ENCODE results near the gene TGFBR3L. TPM values are rescaled to one million over a fixed set of nuclear protein-coding genes. Genes with fewer than 3 reads are reported as not detected.

The TGFBR3L gene
- total RNA-seq, 1 experiment from 2014 or later = 9.8 TPM

DNA sequence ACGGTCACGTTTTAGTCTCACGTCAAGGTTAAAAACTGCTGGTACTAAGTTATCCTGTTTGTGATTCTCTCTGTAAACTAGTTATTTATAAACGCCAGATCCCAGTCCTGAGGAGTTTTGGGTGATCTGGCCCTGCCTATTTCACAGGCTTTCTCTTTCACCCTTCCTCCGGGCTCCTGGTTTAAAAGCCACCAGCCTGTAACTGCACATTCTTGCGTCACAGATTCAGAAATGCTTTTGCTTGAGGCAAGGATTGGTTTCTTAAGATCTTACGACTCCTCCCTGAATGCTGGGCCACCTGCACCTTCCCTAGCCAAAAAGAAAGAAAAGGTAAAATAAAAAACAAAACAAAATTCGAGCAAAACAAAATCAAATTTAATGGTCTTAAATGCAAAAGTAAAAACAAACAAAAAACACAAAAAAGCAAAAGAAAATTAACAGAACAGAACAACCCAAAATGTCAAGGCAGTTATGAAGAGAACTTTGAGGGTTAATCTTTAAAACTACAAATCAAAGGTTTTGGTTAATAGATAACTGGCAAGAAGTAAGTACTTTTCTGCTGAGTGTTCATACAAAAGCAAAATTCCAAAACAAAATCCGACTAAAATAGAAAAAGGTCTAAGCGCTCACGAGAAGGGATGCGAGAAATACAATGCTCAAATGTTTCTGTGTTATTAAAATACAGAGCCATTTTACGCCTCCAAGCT is 47.4 kb downstream of the TGFBR3L start:
- Mint-ChIP-seq H3K36me3 (ENCODE audit: insufficient read depth, unreplicated experiment) (peaks cover 75% of the 10 kb centered on the region), H3K27me3 (ENCODE audit: insufficient read depth, unreplicated experiment) (no peaks in the 10 kb centered on the region), H3K9me3 (ENCODE audit: unreplicated experiment) (no peaks in the 10 kb centered on the region), H3K4me1 (ENCODE audit: low read depth, unreplicated experiment) (peaks cover 8% of the 10 kb centered on the region), H3K4me3 (ENCODE audit: unreplicated experiment) (no peak overlapping the region), H3K27ac (ENCODE audit: unreplicated experiment) (peak overlapping the region; percentile 32)
- no peak for DNase-seq
- Histone ChIP-seq H3K4me1 (0 out of 2 replicates have a peak, but pooled peaks cover 10% of the 10 kb centered on the region), H3K9me3 (no peaks in the 10 kb centered on the region), H3K4me3 (ENCODE audit: low read depth, low read length) (no peak overlapping the region), H3K36me3 (ENCODE audit: control insufficient read depth, insufficient read depth, low read length) (no peaks in the 10 kb centered on the region; the same call in none of the 2 replicates), H3K27me3 (replicated peaks; ENCODE audit: control insufficient read depth, insufficient read depth, low read length) (no peaks in the 10 kb centered on the region)
- TF ChIP-seq, protein P1, sequence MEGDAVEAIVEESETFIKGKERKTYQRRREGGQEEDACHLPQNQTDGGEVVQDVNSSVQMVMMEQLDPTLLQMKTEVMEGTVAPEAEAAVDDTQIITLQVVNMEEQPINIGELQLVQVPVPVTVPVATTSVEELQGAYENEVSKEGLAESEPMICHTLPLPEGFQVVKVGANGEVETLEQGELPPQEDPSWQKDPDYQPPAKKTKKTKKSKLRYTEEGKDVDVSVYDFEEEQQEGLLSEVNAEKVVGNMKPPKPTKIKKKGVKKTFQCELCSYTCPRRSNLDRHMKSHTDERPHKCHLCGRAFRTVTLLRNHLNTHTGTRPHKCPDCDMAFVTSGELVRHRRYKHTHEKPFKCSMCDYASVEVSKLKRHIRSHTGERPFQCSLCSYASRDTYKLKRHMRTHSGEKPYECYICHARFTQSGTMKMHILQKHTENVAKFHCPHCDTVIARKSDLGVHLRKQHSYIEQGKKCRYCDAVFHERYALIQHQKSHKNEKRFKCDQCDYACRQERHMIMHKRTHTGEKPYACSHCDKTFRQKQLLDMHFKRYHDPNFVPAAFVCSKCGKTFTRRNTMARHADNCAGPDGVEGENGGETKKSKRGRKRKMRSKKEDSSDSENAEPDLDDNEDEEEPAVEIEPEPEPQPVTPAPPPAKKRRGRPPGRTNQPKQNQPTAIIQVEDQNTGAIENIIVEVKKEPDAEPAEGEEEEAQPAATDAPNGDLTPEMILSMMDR (IDR thresholded peaks at IDR 0.05; ENCODE audit: insufficient read depth in 1 of 2, low read depth in 1 of 2, low read length in 1 of 2, severe bottlenecking in 1 of 2, unreplicated experiment in 1 of 2) = no peak
- intact Hi-C loops (cut with micrococcal nuclease; ENCODE audit: unreplicated experiment) = no loop called here
- ChIA-PET POLR2A (no interaction called here), CTCF (no interaction called here)
- no TSS peak for BruUV-seq (replicated peaks)

DNA sequence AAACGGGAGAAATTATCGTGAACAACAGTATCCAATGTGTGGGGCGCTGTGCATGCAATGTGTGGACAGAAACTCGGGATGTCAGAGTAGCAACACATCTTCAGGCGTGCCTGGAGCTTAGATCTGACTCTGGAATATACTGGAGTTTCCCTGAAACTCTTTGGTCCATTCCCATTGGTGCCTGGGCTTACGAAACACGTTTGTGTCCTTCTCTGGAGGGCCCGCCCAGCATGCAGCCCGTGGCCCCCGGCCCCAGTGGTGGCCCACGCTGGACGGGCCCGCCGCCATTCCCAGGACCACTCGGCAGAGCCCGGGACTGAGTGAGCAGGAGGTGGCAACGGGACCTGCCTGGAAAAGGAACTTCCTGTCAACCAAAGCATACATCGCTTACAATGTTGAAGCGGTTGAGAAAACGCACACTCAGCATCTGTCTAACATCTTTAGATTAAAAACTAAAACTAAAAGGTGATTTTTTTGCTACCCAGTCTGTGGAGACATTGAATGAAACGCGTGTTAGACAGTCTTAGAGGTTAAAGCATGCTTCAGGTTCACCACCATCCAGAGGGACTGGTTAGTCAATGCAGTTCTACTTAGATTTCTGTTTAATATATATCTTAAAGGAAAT is 48.1 kb downstream of the TGFBR3L start:
- H3K4me3 ChIP-seq (ENCODE audit: low read depth, low read length) = no peak overlapping the region
- intact Hi-C loops (cut with micrococcal nuclease; ENCODE audit: unreplicated experiment) = no loop called here
- H3K9me3 Mint-ChIP-seq (ENCODE audit: unreplicated experiment) = no peaks in the 10 kb centered on the region
- H3K9me3 ChIP-seq = no peaks in the 10 kb centered on the region
- no peaks in the 10 kb centered on the region; the same call in none of the 2 replicates for H3K36me3 ChIP-seq (ENCODE audit: control insufficient read depth, insufficient read depth, low read length)
- ChIA-PET POLR2A (no interaction called here), CTCF (no interaction called here)
- H3K4me1 Mint-ChIP-seq (ENCODE audit: low read depth, unreplicated experiment) = peaks cover 8% of the 10 kb centered on the region
- 0 out of 2 replicates have a peak, but pooled peaks cover 10% of the 10 kb centered on the region for H3K4me1 ChIP-seq
- no peak for DNase-seq
- H3K36me3 Mint-ChIP-seq (ENCODE audit: insufficient read depth, unreplicated experiment) = peaks cover 80% of the 10 kb centered on the region
- H3K4me3 Mint-ChIP-seq (ENCODE audit: unreplicated experiment) = no peak overlapping the region
- H3K27me3 ChIP-seq (replicated peaks; ENCODE audit: control insufficient read depth, insufficient read depth, low read length) = no peaks in the 10 kb centered on the region
- TSS peak; percentile 55 for BruUV-seq (replicated peaks)
- TF ChIP-seq, protein P1 (IDR thresholded peaks at IDR 0.05; ENCODE audit: insufficient read depth in 1 of 2, low read depth in 1 of 2, low read length in 1 of 2, severe bottlenecking in 1 of 2, unreplicated experiment in 1 of 2) = no peak
- no peaks in the 10 kb centered on the region for H3K27me3 Mint-ChIP-seq (ENCODE audit: insufficient read depth, unreplicated experiment)
- peak overlapping the region; percentile 32 for H3K27ac Mint-ChIP-seq (ENCODE audit: unreplicated experiment)

DNA sequence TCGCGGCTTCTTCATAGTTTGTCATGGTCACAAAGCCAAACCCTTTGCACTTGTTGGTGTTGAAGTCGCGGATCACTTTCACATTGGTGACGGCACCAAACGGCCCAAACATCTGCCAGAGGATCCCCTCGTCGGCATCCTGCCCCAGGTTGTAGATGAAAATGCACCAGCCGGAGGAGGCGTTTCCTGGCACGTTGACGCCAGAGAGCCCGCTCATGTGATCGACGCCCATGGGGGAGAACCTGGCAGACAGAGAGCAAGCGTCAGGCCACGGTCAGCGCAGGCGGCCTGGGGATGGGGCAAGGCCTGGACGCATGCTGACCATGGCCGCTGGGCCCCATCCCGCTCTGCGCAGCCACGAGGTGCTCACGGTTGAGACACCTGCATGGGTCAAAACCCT is 48.9 kb downstream of the TGFBR3L start:
- Mint-ChIP-seq H3K4me3 (ENCODE audit: unreplicated experiment) (no peak overlapping the region), H3K36me3 (ENCODE audit: insufficient read depth, unreplicated experiment) (peaks cover 82% of the 10 kb centered on the region), H3K27me3 (ENCODE audit: insufficient read depth, unreplicated experiment) (no peaks in the 10 kb centered on the region), H3K27ac (ENCODE audit: unreplicated experiment) (no peak overlapping the region), H3K9me3 (ENCODE audit: unreplicated experiment) (no peaks in the 10 kb centered on the region), H3K4me1 (ENCODE audit: low read depth, unreplicated experiment) (peaks cover 8% of the 10 kb centered on the region)
- Histone ChIP-seq H3K4me3 (ENCODE audit: low read depth, low read length) (no peak overlapping the region), H3K9me3 (no peaks in the 10 kb centered on the region), H3K27me3 (replicated peaks; ENCODE audit: control insufficient read depth, insufficient read depth, low read length) (no peaks in the 10 kb centered on the region), H3K4me1 (0 out of 2 replicates have a peak, but pooled peaks cover 10% of the 10 kb centered on the region), H3K36me3 (ENCODE audit: control insufficient read depth, insufficient read depth, low read length) (no peaks in the 10 kb centered on the region; the same call in 1 of the 2 replicates)
- CTCF ChIA-PET = no interaction called here
- no TSS peak for BruUV-seq (replicated peaks)
- intact Hi-C loops (cut with micrococcal nuclease; ENCODE audit: unreplicated experiment) = no loop called here
- no peak for DNase-seq
- TF ChIP-seq, protein P1 (IDR thresholded peaks at IDR 0.05; ENCODE audit: insufficient read depth in 1 of 2, low read depth in 1 of 2, low read length in 1 of 2, severe bottlenecking in 1 of 2, unreplicated experiment in 1 of 2) = no peak
- POLR2A ChIA-PET = no interaction called here
